SK-N-SH (cell line): ENCODE measurements around the gene REEP1. TPM values are rescaled to one million over a fixed set of nuclear protein-coding genes. Genes with fewer than 3 reads are reported as not detected.

Source experiments
- CTCF ChIA-PET: fragments of 300-600, 350-600 bp; formaldehyde crosslinking; extraction: SDS; loops from one replicate; lab custom pipeline; 2021; lab: Yijun Ruan, JAX
- POLR2A ChIA-PET: fragments of 350-600 bp; sonication (Branson Sonifier 250); formaldehyde crosslinking; extraction: SDS; loops from one replicate; lab custom pipeline; 2020; ENCODE audit warnings: antibody characterized with exemption, inconsistent platforms; lab: Yijun Ruan, JAX
- DNase-seq: peaks from one replicate; pipeline ENCODE4 v3.0.0; 2012
- H2AFZ ChIP-seq: fragments of 200-600 bp; sonication (generic); 2 replicates; pipeline ENCODE4 v1.8.1; 2016; ENCODE audit warnings: antibody characterized with exemption, mild to moderate bottlenecking, low read depth
- H3F3A ChIP-seq: fragments of 200-600 bp; sonication (generic); replicated peaks from 2 replicates; pipeline ENCODE3; 2016; ENCODE audit warnings: antibody characterized with exemption, mild to moderate bottlenecking; ENCODE audit not compliant: insufficient read depth
- H3K27ac ChIP-seq, 2 experiments: fragments of 200-500 bp in 1 of 2; fragments of 200-600 bp in 1 of 2; sonication (Bioruptor generic) in 1 of 2; sonication (generic), shearing (Covaris generic) in 1 of 2; 2 replicates each; pipeline versions ENCODE4 v1.5.1 to v1.6.1; 2014 to 2016; ENCODE audit warnings: low read depth in 2 of 2, inconsistent platforms in 1 of 2, low read length in 1 of 2, mild to moderate bottlenecking in 1 of 2, mixed read lengths in 1 of 2
- H3K27me3 ChIP-seq: fragments of 200-600 bp; sonication (generic), shearing (Covaris generic); 2 replicates; pipeline ENCODE4 v1.6.1; 2016; ENCODE audit warnings: mixed run types; ENCODE audit not compliant: insufficient read depth
- H3K36me3 ChIP-seq, 2 experiments: fragments of 200-500 bp in 1 of 2; fragments of 200-600 bp in 1 of 2; sonication (Bioruptor generic) in 1 of 2; sonication (generic) in 1 of 2; replicated peaks in 1 of 2; 2 replicates each; pipeline versions ENCODE3 to v1.5.1; 2014 to 2016; ENCODE audit warnings: low read length in 1 of 2, mild to moderate bottlenecking in 1 of 2; ENCODE audit not compliant: insufficient read depth in 2 of 2, control insufficient read depth in 1 of 2
- H3K4me1 ChIP-seq, 2 experiments: fragments of 200-500 bp in 1 of 2; fragments of 200-600 bp in 1 of 2; sonication (Bioruptor generic) in 1 of 2; sonication (generic), shearing (Covaris generic) in 1 of 2; 2 replicates each; pipeline versions ENCODE4 v1.5.1 to v1.6.1; 2014 to 2016; ENCODE audit warnings: low read depth in 1 of 2, low read length in 1 of 2, mixed run types in 1 of 2; ENCODE audit not compliant: insufficient read depth in 2 of 2, control insufficient read depth in 1 of 2
- H3K4me2 ChIP-seq: fragments of 200-600 bp; sonication (generic), shearing (Covaris generic); 2 replicates; pipeline ENCODE4 v1.6.1; 2017; ENCODE audit warnings: mixed run types
- H3K4me3 ChIP-seq, 2 experiments: fragments of 200-500 bp in 1 of 2; fragments of 200-600 bp in 1 of 2; sonication (Bioruptor generic) in 1 of 2; sonication (generic), shearing (Covaris generic) in 1 of 2; 2 replicates each; pipeline versions ENCODE4 v1.5.1 to v1.8.1; 2014 to 2016; ENCODE audit warnings: low read depth in 2 of 2, inconsistent platforms in 1 of 2, low read length in 1 of 2, mild to moderate bottlenecking in 1 of 2, mixed read lengths in 1 of 2, moderate library complexity in 1 of 2
- H3K79me2 ChIP-seq: fragments of 200-600 bp; sonication (generic); 2 replicates; pipeline ENCODE4 v1.8.1; 2017; ENCODE audit warnings: mild to moderate bottlenecking; ENCODE audit not compliant: insufficient read depth
- H3K9ac ChIP-seq: fragments of 200-600 bp; sonication (generic); 2 replicates; pipeline ENCODE4 v1.6.1; 2017; ENCODE audit warnings: mixed run types
- H3K9me2 ChIP-seq: fragments of 200-600 bp; sonication (generic); 2 replicates; pipeline ENCODE4 v1.6.1; 2017; ENCODE audit warnings: mixed run types
- H3K9me3 ChIP-seq: fragments of 200-600 bp; sonication (generic); 2 replicates; pipeline ENCODE4 v1.6.1; 2017; ENCODE audit warnings: mixed run types, mild to moderate bottlenecking, moderate library complexity
- H4K20me1 ChIP-seq: fragments of 200-600 bp; sonication (generic); 2 replicates; pipeline ENCODE4 v1.6.1; 2017; ENCODE audit warnings: mild to moderate bottlenecking, mixed run types; ENCODE audit not compliant: insufficient read depth
- ELF1 ChIP-seq: IDR thresholded peaks from 2 replicates; pipeline ENCODE4 v1.4.0; 2012
- EP300 ChIP-seq, 2 experiments: IDR thresholded peaks; 2 replicates each; pipeline versions ENCODE4 v1.4.0 to v1.6.1; 2012; ENCODE audit warnings: borderline replicate concordance in 1 of 2, low read depth in 1 of 2, low read length in 1 of 2
- FOSL2 ChIP-seq: IDR thresholded peaks from 2 replicates; pipeline ENCODE4 v1.4.0; 2012; ENCODE audit warnings: low read depth, mild to moderate bottlenecking, moderate library complexity, borderline replicate concordance
- FOXJ3 ChIP-seq: sonication (generic); formaldehyde crosslinking; IDR thresholded peaks from 2 replicates; pipeline ENCODE4 v1.5.1; 2020; ENCODE audit warnings: mild to moderate bottlenecking, missing genetic modification reagents
- NFIC ChIP-seq: IDR thresholded peaks from 2 replicates; pipeline ENCODE4 v1.4.0; 2012; ENCODE audit warnings: borderline replicate concordance
- RAD21 ChIP-seq: IDR thresholded peaks from 2 replicates; pipeline ENCODE4 v1.6.1; 2012; ENCODE audit warnings: mild to moderate bottlenecking, low read length
- RCOR1 ChIP-seq: fragments of 150-350 bp; IDR thresholded peaks from 2 replicates; pipeline ENCODE4 v1.6.1; 2017; ENCODE audit warnings: antibody characterized with exemption, low read length
- RFX5 ChIP-seq: IDR thresholded peaks from 2 replicates; pipeline ENCODE4 v1.6.1; 2012; ENCODE audit warnings: mild to moderate bottlenecking, improper control_type of control experiment, low read length
- SIN3A ChIP-seq: IDR thresholded peaks from 2 replicates; pipeline ENCODE4 v1.6.1; 2012; ENCODE audit warnings: low read depth, mild to moderate bottlenecking, low read length, moderate library complexity, borderline replicate concordance
- SMC3 ChIP-seq: IDR thresholded peaks from 2 replicates; pipeline ENCODE4 v1.6.1; 2012; ENCODE audit warnings: low read depth, low read length, improper control_type of control experiment
- TAF1 ChIP-seq: IDR thresholded peaks from 2 replicates; pipeline ENCODE4 v1.6.1; 2012; ENCODE audit warnings: low read depth, mild to moderate bottlenecking, low read length, moderate library complexity, borderline replicate concordance
- TEAD4 ChIP-seq: IDR thresholded peaks from 2 replicates; pipeline ENCODE4 v1.4.0; 2012; ENCODE audit warnings: mild to moderate bottlenecking, borderline replicate concordance; ENCODE audit not compliant: insufficient read depth
- WGBS: methylation state at CpG from one replicate; pipeline ENCODE4 v1.1.6; 2017; ENCODE audit warnings: low lambda C conversion rate; 5-methylcytosine and 5-hydroxymethylcytosine counted together
- polyA plus RNA-seq, 3 experiments: library from polyadenylated mRNA; depleted of rRNA; stranded (reverse); fragments of >200 nt; gene quantifications; 2 replicates each; pipeline ENCODE4 v1.2.3, GENCODE V29; 2012
- TF ChIP-seq, protein P1 (sequence below): fragments of 150-350 bp; IDR thresholded peaks from 2 replicates; pipeline ENCODE4 v1.6.1; 2017; ENCODE audit warnings: antibody characterized with exemption, low read length, low read depth, borderline replicate concordance
- TF ChIP-seq, protein P2 (sequence below): fragments of 150-350 bp; IDR thresholded peaks from 2 replicates; pipeline ENCODE4 v1.6.1; 2016; ENCODE audit warnings: mild to moderate bottlenecking, low read depth, low read length

Gene REEP1
- polyA plus RNA-seq, 1 of the 3 experiments (the other 2 are of a cell fraction) = 0.13 TPM

DNA sequence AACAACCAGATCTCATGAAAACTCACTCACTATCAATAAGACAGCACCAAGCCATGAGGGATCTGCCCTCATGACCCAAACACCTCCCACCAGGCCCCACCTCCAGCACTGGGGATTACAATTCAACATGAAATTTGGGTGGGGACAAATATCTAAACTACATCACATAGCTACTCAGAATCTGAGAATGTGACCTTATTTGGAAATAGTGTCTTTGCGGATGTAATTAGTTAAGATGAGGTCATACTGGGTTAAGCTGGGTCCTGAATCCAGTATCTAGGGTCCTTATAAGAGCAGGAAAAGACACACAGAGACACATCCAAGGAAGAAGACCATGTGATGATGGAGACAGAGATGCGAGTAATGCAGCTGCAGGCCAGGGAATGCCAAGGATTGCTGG lies 27.5 kb upstream of the REEP1 start:
- ChIA-PET POLR2A (no interaction called here), CTCF (interaction anchor here (1.0 to 10.5 kb wide), 4 partner anchors 20 to 149 kb away, joined by 3 to 150 read pairs (median 3); no protein-coding TSS in a partner anchor)
- Histone ChIP-seq H2AFZ (no peak overlapping the region), H3K9me2 (no peaks in the 10 kb centered on the region), H3K4me1 (peaks cover 0 to 3% of the 10 kb centered on the region in 2 experiments; a peak in 1 of 4 replicates), H3K79me2 (no peaks in the 10 kb centered on the region), H3K9ac (no peak overlapping the region), H3K9me3 (no peaks in the 10 kb centered on the region), H3K27me3 (no peaks in the 10 kb centered on the region), H3K27ac (no peak overlapping the region), H3F3A (no peaks in the 10 kb centered on the region), H3K4me3 (no peak overlapping the region), H3K36me3 (no peaks in the 10 kb centered on the region), H4K20me1 (no peaks in the 10 kb centered on the region), H3K4me2 (no peak overlapping the region)
- no peak for DNase-seq
- TF ChIP-seq FOXJ3 (no peak), NFIC (no peak), EP300 (IDR thresholded peaks at IDR 0.05; ENCODE audit: borderline replicate concordance in 1 of 2, low read depth in 1 of 2, low read length in 1 of 2) (no peak), SMC3 (no peak), TAF1 (no peak), TEAD4 (no peak), RAD21 (no peak), SIN3A (no peak), ELF1 (no peak), FOSL2 (no peak), RCOR1 (no peak)
- TF ChIP-seq, protein P1, sequence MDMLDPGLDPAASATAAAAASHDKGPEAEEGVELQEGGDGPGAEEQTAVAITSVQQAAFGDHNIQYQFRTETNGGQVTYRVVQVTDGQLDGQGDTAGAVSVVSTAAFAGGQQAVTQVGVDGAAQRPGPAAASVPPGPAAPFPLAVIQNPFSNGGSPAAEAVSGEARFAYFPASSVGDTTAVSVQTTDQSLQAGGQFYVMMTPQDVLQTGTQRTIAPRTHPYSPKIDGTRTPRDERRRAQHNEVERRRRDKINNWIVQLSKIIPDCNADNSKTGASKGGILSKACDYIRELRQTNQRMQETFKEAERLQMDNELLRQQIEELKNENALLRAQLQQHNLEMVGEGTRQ = no peak
- TF ChIP-seq, protein P2, sequence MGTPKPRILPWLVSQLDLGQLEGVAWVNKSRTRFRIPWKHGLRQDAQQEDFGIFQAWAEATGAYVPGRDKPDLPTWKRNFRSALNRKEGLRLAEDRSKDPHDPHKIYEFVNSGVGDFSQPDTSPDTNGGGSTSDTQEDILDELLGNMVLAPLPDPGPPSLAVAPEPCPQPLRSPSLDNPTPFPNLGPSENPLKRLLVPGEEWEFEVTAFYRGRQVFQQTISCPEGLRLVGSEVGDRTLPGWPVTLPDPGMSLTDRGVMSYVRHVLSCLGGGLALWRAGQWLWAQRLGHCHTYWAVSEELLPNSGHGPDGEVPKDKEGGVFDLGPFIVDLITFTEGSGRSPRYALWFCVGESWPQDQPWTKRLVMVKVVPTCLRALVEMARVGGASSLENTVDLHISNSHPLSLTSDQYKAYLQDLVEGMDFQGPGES = no peak
- WGBS = 53% methylated on average over 2 of the region's 2 CpGs

DNA sequence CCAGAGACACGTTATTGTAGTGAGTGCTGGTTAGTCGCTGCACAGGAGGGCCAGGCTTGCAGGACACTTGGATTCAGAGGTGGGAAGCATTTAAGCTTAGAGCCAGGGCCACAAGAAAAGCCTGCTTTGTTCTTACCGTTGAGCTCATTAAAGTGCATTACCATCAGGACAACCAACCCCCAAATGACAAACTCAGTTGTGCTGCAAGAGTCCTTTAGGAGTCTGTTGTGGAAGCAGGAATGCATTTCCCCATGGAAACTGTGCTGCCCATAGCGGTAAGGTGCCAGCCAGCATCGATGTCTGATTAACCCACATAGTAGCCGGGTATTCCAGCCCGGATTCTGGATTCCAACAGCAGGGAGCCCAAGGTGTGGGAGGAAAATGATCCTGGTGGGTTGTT lies 23.4 kb upstream of the REEP1 start:
- H3K9me2 ChIP-seq = no peaks in the 10 kb centered on the region
- H3K4me2 ChIP-seq = no peak overlapping the region
- H2AFZ ChIP-seq = no peak overlapping the region
- ChIA-PET POLR2A (no interaction called here), CTCF (interaction anchor here (1.0 to 3.2 kb wide), 2 partner anchors 12 to 139 kb away, joined by 5 to 12 read pairs; no protein-coding TSS in a partner anchor)
- no peaks in the 10 kb centered on the region for H3K4me1 ChIP-seq
- no peaks in the 10 kb centered on the region for H3K9me3 ChIP-seq
- no peak overlapping the region for H3K4me3 ChIP-seq
- no peak overlapping the region for H3K27ac ChIP-seq
- DNase-seq = no peak
- 39% methylated on average over 6 of the region's 7 CpGs for WGBS
- H3K27me3 ChIP-seq = no peaks in the 10 kb centered on the region
- H3K79me2 ChIP-seq = no peaks in the 10 kb centered on the region
- H3K36me3 ChIP-seq = no peaks in the 10 kb centered on the region
- no peak overlapping the region for H3K9ac ChIP-seq
- no peak for TF ChIP-seq FOSL2
- TF ChIP-seq SIN3A = no peak
- no peak for TF ChIP-seq TEAD4
- TF ChIP-seq RFX5 = no peak
- TF ChIP-seq, all 33 proteins: peak for 0
- Histone ChIP-seq H3F3A (no peaks in the 10 kb centered on the region), H4K20me1 (no peaks in the 10 kb centered on the region)
